SIG-M5 (cell line): ENCODE measurements around the gene NCBP3.

Source experiments
- DNase-seq: peaks from one replicate; lab custom pipeline; 2025; lab: John Stamatoyannopoulos, UW

The NCBP3 gene

DNA sequence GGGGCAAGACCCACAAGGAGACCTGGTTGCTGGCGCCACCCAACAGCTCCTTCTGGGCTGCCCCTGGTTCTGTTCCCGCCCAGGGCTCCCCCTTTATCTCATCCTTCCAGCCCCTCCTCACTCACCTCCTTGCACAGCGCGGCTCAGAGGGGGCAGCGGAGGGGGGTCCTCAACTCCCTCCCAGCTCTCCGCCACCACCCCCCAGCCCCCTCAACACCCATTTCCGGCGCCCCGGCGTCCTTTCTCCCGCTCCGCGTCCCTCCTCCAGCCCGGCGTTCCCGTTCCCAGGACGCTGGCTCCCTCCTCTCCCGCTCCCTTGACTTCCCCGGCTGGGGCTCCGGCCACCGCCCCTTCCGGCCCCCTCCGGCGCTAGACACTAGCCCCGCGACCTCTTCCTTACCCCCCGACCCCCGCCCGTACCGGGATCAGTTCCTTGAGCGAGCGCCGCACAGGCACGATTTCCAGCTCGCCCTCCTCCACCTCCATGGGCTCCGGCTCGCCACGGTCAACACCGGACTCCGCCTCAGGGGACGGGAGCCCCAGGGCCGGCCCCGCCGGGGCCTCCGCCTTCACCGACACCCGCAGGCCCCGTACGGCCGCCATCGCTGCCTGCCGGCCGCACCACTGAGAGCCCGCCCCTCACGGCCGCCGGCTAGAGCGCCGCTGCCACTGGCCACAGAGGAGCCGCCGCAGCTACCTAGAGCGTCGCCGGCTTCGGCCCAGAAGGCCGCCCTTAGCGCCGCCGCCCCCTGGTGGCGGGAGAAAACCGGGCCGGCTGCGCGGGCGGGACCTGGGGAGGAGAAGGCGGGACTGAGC lies at the start of gene NCBP3:
Gene NCBP3, minus strand, starts transcription at position 626 of the 816 bp plus-strand sequence. Its CDS starts 23 bp downstream, at position 603.
- DNase-seq, result no peak

DNA sequence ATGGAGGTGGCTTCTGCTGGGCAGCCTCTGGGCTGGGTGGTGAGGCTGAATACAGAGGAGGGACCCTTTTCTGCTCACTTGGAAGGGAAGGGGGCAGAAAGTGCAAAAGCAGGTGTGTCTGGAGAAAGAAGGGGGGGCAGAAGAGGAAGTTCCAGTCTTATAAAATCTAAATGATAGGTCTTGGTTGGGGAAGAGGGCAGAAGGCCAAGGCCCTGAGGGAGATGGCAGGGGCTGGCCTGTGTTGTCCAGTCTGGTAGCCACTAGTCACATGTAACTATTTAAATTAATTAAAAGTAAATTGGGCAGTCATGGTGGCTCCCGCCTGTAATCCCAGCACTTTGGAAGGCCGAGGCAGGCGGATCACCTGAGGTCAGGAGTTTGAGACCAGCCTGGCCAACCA lies 49.3 kb upstream of the NCBP3 start:
- DNase-seq, result no peak

GRCh38 chr17:3894911-3895343 lies 48.9 kb upstream of the NCBP3 start:
- DNase-seq, result no peak

DNA sequence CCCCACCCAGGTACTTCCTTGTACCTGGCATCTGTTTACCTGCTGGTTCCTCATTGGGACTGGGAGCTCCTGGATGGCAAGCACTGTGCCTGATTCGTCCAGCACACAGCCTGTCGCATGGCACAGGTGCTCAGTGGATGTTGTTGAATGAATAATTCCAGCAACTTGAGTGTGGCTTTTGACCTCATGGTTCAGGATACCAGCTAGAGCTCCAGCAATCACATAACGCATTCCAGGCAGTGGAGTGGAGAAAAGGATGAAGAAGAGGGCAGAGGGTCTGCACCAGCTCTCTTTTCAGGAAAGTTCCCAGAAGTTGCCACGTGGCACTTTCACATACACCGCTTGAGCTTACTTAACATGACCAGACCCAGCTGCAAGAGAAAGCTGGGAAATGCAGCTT lies 48.1 kb upstream of the NCBP3 start:
- DNase-seq, result no peak

DNA sequence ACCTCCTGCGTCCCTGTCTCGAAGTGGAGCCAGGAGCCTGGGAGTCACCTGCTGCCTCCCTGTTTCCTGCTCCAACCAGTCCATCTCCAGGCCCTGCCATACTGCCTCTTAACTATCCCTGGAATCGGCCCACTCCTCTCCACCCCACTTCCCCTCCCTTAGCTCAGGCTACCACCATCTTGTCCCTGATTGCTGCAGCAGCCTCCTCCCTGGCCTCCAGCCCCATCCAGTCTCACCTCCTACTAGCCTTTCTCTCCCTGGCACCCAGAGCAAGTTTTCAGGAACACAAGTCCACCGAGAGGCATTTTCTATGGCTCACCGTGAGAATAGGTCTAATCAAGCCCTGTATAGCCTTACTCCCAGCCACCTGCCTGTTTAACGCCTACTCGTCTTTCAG lies 47.7 kb upstream of the NCBP3 start:
- DNase-seq, result no peak

DNA sequence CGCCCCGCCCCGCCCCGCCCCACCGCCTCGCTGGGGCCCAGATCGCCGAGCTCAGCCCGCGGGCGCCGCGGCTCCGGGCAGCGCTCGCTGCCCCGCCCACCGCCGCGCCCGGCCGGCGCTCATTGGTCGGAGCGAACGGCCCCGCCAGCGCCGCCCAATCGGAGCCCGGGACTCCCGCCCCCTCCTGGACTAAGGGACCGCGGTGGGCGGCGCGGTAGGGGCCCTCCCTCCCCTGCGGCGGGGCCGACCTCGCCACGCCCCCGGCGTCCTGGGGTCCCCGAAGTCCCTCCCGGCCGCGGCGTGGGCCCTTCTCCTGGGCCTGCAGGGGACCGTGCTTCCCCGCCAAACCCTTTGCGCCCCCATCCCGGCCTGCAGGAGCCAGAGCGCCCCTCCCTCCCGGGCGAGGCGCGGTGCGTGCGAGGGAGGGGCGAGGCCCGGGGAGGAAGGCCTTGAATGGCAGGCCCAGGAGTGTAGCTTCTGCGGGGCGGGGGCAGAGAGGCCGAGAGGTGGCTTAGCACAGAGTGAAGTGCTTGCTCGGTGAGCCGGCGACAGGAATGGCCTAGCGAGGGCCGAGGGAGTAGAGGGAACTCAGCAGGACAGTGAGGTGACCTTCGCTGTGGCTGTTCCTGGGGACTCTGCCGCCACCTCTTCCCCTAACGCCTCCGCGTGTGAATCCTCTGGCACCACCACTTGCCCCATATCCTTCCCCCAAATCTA lies 47.1 kb upstream of the NCBP3 start, which contains the start of gene CAMKK1:
Gene CAMKK1, minus strand, starts transcription at position 51 of the 717 bp plus-strand sequence. CDS start 7,366 bp downstream, outside the sequence.
- DNase-seq, result no peak

DNA sequence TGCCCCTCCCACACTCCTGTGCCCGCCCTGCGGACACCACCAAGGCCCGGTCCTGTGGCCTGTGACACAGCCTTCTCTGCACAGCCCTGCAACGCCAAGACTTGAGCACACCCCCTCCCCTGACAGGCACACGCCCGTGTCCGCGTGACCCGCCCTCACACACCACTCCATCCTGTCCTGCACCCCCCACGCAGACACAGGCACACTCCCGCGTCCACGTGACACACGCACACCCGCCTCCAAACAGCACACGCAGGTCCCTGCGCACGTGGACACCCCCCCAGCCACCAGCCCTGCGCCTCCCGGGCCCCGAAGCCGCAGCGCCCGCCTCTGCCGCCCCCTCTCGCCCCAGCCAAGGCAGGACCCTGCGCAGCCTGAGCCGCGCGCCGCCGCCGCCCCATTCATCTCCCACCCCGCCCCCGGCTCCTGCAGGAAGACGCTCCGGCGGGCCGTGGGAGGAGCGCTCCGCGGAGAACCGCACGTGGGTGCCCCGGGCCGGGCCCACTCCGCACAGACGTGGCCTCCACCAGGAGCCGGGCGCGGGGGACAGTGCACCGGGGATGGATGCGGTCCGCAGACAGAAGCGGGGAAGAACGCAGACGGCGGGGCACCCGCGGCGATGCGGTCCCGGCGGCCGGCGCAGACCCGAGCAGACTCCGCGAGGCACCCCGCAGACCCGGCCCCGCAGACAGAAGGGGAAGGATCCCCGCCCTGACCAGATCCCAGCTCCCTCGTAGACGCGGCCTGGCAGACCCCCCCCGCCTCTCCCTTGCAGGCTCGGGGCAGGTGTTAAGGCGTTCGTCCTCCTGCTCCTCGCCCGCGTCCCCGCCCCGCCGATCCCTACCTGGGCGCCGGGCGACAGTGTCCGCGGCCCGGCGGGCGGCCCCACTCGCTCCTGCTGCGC lies 46.3 kb upstream of the NCBP3 start:
- no peak for DNase-seq

DNA sequence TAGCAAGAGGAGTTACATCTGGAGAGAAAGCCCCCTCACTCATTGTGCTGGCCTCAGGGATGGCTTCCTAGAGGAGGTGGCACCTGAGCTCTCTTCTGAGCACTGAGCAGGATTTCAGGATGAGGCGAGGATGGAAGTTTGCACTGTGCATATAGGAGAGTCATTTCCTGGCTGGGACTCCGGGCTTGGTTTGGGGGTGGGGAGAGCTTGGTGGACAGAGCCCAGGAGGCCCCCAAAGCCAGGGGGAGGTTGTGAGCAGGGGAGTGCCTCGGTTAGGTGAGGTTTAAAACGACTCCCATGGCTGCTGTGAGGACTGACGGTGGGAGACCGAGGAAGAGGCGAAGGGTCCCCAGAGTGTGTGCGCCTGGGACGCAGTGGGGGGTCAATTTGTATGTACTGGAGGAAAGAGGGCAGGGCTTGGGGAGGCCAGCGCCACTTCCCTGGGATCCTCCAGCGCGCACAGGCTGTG lies 45.6 kb upstream of the NCBP3 start:
- DNase-seq, result no peak

DNA sequence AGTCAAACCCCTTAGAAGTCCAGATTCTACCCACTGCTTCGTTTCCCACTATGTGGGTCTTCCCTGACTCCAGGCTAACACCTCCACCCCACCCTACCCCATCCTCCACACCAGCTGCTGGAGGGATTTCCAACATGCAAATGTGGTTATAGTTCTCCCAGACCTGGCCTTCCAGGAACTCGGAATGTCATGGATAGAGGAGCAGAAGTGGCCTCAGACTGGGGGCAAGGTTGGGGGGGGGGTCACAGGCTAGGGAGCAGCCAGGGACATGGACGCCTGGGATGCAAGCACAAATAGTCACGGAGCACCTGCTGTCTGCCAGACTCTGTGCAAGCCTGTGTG lies 44.8 kb upstream of the NCBP3 start:
- DNase-seq, result no peak

GRCh38 chr17:3890082-3890877 lies 44.2 kb upstream of the NCBP3 start:
- DNase-seq, result no peak

DNA sequence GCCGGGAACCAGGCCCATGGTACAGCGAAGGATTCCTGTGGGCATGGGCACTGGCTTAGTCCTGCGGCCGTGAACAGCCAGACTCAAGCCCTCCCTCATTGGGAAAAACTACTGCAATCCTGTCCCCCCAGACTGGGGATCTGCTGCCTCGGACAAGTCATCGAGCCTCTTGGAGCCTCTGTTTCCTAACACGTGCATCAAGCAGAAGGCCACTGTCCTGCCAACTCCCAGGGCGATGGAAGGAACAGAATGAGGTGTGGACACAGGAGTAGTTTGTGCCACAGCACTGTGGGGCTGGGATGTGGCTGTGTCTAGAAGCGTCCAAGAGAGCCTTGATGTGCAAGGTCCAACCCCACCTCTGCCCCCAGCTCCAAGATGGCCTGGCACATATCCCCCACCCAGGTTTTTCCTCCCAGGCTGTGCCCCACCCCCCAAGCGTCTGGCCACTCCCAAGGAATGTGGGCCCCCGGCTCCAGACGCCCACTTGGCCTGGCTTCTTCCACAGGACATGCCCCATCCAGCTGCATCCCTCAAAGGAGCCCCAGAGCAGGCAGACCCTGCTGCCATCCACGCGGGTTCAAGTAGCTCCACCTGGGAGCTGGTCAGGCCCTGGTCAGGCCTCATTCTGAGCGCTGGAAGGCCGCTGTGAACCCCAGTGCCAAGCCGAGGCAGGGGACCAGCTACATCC lies 43.4 kb upstream of the NCBP3 start:
- no peak for DNase-seq

DNA sequence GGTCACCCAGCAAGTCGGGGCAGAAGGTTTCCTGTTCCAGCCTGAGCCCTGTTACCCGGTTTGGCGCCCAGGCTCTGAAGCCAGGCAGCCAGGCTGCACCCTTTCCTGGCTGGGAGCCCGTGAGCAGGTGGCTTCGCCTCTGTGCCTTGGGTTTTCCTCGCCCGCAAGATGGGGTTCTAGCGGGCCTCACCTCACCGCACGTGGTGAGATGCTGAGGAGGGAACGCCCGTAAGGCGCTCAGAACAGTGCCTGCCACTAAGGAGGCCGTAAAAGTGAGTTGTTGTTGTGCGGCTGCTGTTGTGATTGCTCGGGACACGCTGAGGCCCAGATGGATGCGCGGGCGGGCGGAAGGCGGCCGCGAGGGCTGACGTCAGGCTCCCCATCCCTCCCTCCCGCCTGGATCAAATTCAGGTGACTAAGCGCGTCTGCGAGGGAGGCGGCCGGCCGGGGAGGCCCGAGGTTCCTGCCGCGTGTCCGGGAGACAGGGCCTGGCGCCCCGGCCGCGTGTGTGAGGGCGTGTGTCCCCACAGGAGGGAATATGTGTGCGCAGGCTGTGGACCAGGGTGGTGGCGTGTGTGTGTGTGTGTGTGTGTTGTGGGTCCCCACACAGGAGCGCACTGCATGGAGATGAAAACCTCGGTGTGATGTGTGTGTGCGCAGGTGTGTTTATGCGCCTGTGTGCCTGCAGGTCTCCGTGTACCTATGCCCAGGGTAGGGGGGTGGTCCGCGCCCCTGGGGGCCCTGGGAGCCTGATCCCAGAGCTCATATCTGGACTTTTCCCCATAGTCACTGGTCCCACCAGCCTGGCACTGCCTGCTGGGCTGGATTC lies 42.5 kb upstream of the NCBP3 start:
- DNase-seq, result no peak

GRCh38 chr17:3887804-3888203 lies 41.8 kb upstream of the NCBP3 start:
- DNase-seq, result no peak

DNA sequence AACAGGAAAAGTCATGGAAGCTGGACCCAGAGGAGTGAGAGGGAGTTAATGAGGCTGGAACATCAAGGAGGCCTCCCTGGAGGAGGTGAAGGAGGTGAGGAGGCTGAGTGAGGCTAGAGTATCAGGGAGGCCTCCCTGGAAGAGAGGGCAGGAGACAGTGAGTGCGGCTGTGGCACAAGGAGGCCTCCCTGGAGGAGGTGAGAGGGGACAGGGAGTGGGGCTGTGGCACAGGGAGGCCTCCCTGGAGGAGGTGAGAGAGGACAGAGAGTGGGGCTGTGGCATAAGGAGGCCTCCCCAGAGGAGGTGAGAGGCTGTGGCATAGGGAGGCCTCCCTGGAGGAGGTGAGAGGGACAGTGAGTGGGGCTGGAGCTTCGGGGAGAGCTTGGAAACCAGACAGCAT lies 41.3 kb upstream of the NCBP3 start:
- DNase-seq, result no peak

DNA sequence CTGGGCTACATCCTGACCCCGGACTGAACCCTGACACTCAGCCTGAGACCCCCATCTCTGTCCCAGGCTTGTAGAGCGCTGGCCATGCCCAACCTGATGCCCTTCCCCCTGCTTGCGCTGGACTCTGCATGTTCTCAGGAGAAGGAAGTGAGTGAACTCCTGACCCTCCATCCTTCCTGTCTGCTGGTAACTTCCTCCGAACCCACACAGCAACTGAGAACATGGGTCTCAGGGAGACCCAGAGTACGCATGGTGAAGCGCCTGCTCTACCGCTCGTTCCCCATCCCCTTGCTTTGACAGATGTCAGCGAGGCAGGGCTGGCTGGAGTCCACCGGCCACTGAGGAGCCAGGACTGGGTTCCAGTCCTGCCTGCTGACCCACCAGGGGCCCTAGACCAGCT lies 40.7 kb upstream of the NCBP3 start:
- DNase-seq, result no peak

DNA sequence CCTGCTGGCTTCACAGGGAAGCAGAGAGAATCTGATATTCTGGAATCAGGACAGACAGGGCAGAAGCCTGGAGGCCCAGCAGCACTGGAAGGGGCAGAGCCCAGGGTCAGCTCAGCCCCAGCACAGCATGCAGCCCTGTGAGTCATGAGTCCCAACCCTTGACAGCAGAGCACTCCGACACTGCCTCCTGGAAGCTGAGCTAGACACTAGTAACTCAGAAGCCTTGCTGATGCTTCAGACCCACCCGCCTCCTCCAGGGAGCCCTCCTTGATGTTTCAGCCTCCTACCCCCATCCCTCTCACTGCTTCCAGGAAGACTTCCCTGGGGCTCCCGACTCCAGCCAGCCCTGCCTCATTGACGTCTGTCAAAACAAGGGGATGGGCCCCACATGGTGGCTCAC lies 39.9 kb upstream of the NCBP3 start:
- no peak for DNase-seq

DNA sequence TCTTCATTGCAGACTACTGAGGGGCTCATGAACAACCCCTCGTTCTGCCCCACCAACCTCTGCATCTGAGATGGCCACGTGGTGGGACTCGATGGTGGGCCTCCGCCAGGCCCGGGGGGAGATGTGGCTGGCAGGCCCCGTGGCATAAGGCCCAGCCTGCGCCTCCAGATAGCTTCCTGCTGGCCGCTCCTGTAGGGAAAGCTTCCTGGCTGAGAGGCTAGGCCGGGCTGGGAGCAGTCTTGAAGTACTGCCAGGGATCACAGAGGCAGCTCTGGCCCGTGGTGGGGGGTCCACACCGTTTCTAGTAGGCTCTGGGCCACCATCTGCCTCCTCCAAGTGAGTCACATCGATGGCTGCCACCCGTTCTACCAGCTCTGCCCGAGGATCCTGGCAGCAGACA lies 39.2 kb upstream of the NCBP3 start:
- DNase-seq, result no peak

- no peak for DNase-seq
Measured at GRCh38 chr17:3884188-3884587, 38.1 kb upstream of the NCBP3 start.

GRCh38 chr17:3882276-3882675 lies 36.2 kb upstream of the NCBP3 start:
- DNase-seq, result no peak

DNA sequence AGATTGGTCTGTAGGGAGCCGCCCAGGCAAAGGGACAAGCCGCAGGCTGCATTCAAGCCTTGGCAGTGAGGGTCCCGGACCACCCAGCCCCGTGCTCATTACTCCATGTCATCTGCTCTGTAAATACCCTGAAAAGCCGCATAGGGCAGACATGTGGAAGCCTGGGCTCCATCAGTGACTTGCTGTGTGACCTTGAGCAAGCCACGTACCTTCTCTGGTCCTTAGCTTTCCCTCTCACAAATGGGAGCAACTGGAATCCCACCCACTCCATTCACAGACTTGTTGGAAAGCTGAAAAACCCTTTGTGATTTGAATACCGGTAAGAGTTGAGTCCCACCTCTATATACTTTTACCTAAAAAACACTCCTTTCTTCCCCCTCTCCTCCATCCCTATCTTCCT lies 34.9 kb upstream of the NCBP3 start:
- DNase-seq, result no peak
